GM18499 (cell line): Measurements from ENCODE around the gene KIF2C.
"Not testable (repeated sequence)": the region's sequence is repeated elsewhere in the genome, so short reads cannot be mapped to it uniquely, and the experiment has no call there.

ENCODE experiments used
- ATAC-seq: cut with Tn5 transposase; IDR thresholded peaks from one replicate; pipeline ENCODE4 v1.9.1; 2021; ENCODE audit warnings: moderate number of reproducible peaks; ENCODE audit not compliant: insufficient read depth, unreplicated experiment

KIF2C gene

GRCh38 chr1:44717653-44718052, 22.0 kb upstream of the KIF2C start:
- no peak for ATAC-seq

DNA sequence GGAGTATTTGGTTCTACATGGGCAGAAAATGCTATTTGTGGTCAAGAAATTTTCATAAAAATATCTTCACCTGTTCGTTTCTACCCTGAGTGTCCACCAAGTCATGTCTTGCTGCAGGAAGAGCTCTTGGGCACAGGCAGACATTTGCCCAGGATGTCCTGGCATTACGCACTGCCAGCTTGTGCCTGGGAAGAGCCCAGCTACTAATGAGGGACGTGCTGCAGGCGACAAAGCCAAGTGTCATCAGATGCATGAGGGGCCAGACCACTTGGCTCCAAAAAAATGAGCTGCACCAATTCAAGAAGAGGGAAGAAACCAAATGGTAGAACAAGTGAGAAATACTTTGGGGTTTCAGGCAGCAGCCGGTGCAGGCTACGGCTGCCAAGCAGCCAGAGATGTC, 21.5 kb upstream of the KIF2C start:
- no peak for ATAC-seq

DNA sequence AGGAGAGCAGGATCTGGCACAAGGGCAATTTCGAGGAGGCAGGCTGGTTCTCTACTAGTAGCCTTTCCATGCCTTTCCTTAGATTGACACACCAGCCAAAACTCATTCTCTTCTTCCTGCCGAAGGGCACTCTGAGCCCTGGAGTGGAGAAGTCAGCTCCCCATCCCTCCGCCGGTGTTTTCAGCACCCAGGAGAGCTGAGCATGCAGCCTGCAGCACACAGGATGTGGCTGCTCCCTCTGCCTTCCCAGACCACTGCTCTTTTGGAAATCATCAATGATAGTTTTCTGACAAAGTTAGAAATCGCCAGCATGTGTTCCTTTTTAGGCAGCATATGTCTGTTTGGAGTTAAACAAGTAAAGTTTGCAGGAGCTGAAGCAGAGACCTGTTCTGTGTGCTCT, 20.3 kb upstream of the KIF2C start:
- no peak for ATAC-seq

DNA sequence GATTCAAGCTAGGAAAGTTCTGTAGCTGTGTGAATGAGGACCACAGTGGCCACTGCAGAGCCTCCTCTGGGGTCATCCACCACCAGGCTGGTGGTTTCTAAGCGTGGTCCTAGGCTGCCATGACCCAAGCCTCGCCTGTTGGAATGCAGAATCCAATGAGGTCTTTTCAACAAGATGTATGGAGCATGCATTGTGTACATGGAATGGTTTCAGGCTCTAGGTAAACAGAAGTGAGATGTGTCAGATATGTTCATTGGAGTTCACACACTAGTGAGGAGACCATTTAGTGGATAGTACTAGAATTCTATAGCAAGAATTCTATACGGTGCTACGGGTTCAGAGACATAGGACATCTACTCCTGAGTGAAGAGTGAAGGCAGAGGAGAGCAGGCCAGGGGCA, 19.4 kb upstream of the KIF2C start:
- ATAC-seq = no peak

DNA sequence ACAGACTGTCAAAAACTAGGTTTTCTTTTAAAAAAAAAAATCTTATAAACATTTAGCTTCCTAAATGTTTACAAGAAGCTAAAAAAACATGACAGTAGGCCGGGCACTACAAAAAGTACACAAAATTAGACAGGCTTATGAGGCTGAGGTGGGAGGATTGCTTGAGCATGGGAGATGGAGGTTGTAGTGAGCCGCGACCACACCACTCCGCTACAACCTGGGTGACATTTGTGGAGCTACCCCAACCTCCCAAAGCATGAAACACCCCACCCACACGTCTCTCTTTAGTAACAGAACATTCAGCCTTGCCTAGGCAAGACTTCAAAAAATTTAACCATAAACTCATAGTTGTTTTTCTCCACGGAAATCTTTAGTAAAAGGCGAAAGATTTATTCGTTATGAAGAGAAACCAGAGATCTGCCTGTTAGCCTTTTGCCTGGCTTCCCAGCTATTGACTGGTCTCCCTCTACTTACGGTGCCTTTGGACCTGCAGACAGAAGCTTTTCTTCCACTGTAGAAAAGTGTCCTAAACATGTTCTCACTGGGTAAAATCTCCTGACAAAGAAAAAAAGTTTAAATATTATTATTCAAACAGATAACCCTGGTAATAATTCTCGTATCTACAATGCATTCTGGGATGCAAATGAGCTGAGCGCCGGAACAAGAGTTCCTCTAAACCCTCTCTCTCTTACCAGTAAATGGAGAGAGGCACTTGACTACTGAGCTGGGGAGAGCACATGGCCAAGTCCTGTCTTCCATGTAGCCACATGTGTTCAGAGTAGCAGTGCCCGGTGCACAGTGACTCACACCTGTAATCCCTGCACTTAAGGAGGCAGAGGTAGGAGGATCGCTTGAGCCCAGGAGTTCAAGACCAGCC, 17.9 kb upstream of the KIF2C start:
- ATAC-seq = peak; percentile 65

DNA sequence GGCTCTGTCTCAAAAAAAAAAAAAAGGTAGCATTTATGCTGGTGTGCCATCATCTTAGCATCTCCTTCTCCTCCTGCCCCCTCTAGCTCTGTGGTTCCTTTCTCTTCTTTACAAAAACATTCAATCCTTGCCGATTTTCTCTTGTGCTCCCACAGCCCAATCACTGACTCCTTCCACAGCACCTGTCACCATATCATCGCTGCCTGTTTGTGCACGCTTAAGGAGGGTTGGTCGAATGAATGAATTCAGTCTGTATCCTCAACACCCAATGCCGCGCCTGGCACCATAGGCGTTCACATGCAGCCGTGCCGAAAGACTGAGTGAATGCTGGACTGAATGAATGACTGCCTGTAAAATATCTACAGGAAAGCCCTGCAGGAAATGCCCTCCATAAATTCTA, 16.6 kb upstream of the KIF2C start:
- ATAC-seq = no peak

- no peak for ATAC-seq
Measured at GRCh38 chr1:44723496-44724295, 15.9 kb upstream of the KIF2C start.

DNA sequence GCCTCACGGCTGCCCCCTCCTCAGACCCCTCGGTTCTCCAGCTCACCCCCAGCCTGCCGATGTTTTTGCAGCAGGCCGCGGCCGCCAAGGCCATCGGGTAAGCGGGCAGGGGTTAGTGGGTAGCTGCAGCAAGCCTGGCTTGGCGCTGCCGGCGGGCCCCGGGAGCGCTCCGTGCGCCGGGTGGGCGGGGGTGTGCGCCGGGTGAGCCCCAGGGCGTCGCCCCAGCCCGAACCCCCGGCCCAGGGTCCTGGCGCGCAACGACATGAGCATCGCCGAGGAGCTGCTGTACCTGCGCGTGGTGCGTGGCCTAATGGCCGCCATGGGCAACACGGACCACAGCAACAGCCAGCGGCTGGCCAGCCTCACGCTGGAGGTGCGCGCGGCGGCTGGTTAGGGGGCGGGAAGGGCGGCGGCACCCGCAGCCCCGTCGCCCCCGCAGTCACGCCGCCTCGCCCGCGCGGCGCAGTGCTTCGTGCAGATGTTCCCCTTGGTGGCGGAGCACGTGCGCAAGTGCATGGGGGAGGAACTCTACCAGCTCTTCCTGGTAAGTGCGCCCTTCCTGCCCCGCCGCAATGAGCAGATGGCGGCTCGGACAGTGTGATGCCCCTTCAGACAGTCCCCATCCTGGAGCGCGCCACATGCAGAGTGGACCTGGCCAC, 15.2 kb upstream of the KIF2C start:
- no peak for ATAC-seq

- no peak for ATAC-seq
Measured at GRCh38 chr1:44724955-44725698, 14.5 kb upstream of the KIF2C start.

GRCh38 chr1:44730741-44731512, 8.7 kb upstream of the KIF2C start, which contains the start of gene RNU5D-1:
RNU5D-1 (minus strand) TSS chr1:44731170.
- peak; percentile 61 for ATAC-seq

- no peak for ATAC-seq
Measured at GRCh38 chr1:44733365-44733764, 6.3 kb upstream of the KIF2C start.

DNA sequence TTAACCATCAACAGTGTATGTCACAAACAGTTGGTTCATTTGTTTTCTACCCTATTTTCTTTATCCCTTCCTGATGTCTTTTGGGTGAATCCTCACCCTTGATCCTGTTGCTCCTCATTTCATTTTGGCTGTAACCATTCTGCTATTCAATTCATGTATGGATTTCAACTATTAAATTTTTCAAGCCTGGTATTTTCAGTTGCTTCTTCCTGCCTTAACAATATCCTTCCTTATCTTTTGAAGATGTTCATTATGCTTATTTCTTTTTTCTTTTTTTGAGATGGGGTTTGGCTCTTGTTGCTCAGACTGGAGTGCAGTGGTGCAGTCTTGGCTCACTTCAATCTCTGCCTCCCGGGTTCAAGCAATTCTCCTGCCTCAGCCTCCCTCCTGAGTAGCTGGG, 5.9 kb upstream of the KIF2C start:
- ATAC-seq = no peak

GRCh38 chr1:44735992-44736391, 3.6 kb upstream of the KIF2C start:
- ATAC-seq = no peak

- ATAC-seq = not testable (repeated sequence)
Measured at GRCh38 chr1:44738953-44739306, 707 bp upstream of the KIF2C start.

DNA sequence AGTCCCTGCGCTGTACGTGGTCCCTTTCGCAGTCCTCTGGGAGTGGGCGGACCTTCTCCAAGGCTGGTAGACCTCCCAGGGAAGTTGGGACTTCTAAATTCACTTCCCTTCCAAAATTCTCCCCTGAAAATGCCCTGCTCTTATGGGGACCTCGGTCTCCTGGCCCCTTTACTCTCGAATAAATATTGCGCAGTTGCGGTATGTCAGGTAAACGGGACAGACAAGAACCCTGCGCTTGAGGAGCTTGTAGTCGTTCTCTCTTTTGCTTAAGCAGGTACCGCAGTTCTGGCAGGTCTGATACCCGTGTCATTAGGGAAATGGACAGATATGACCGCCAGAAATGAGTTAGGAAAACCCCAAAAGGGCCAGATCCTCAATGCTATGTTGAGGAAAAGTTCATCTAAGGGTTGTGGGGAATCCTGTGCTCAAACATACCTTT, 561 bp downstream of the KIF2C start:
- ATAC-seq = no peak

GRCh38 chr1:44743211-44743610, 3.6 kb downstream of the KIF2C start:
- no peak for ATAC-seq

- ATAC-seq = no peak
Measured at GRCh38 chr1:44747878-44748277, 8.2 kb downstream of the KIF2C start.

GRCh38 chr1:44757420-44757819, 17.8 kb downstream of the KIF2C start:
- ATAC-seq = no peak

DNA sequence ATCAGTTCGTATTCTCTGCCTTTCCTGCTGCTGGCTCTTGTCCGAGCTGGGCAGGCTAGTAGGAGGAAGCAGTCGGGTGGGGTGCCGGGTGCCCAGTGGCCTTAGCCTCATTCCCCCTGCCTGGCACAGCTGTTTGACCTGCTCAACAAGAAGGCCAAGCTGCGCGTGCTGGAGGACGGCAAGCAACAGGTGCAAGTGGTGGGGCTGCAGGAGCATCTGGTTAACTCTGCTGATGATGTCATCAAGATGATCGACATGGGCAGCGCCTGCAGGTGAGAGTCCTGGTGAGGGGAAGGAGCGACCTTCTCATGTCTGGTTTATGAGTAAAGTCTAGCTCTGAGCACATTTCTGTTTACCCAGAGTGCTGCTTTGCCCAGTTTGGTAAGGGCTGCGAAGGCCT, 19.4 kb downstream of the KIF2C start:
- ATAC-seq = no peak

DNA sequence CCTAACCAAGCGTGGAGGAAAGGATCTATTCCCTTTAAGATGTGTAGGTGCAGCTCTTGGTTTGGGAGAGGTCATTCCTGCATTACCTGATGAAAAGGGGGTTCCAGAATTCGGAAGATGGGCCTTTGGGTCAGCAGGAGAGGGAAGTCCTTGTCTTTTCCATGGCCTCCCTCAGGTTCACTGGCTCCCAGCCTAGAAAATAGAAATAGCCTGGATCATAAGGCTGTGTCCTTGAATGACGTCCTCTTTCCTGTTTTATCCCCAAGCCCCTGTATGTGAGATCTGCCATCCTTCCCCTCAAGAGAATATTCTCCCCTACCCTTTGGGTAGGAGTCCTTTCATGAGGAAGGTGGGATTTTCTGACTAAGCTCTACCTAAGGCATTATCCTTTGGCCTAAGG, 21.2 kb downstream of the KIF2C start:
- ATAC-seq = no peak
